GM12891 (cell line): ENCODE measurements around the gene AP3B1.

Source experiments
- PAX5 ChIP-seq: IDR thresholded peaks from 2 replicates; pipeline ENCODE4 v1.6.1; 2011; ENCODE audit warnings: low read length, moderate library complexity, mild to moderate bottlenecking; ENCODE audit not compliant: insufficient read depth, severe bottlenecking
- POLR2A ChIP-seq: IDR thresholded peaks from 2 replicates; pipeline ENCODE4 v1.6.1; 2011; ENCODE audit warnings: low read depth, low read length, control low read depth
- POLR2AphosphoS5 ChIP-seq: IDR thresholded peaks from 2 replicates; pipeline ENCODE4 v1.6.1; 2011; ENCODE audit warnings: low read depth, low read length, control low read depth
- SPI1 ChIP-seq: IDR thresholded peaks from 2 replicates; pipeline ENCODE4 v1.6.1; 2011; ENCODE audit warnings: low read depth, low read length, control low read depth
- TAF1 ChIP-seq: IDR thresholded peaks from 2 replicates; pipeline ENCODE4 v1.6.1; 2011; ENCODE audit warnings: low read depth, low read length, control low read depth

GRCh38 chr5:78019744-78020143 is 274.8 kb downstream of the AP3B1 start:
- TF ChIP-seq POLR2AphosphoS5 (no peak), POLR2A (no peak), TAF1 (no peak), SPI1 (no peak), PAX5 (no peak)
